Right ventricle myocardium superior (tissue), 1 donor: ENCODE data around the gene C5orf22. TPM values are rescaled to one million over a fixed set of nuclear protein-coding genes. Genes with fewer than 3 reads are reported as not detected.

Source experiments
- ATAC-seq: fragments of 200-7000 bp; cut with Tn5 transposase; one replicate; pipeline ENCODE4 v1.9.1; 2020; ENCODE audit warnings: mild to moderate bottlenecking; ENCODE audit not compliant: poor library complexity
- DNase-seq: peaks from one replicate; pipeline ENCODE4 v3.0.0-alpha.2; 2020
- intact Hi-C: fragments of 100-400 bp; cut with DNase I; formaldehyde crosslinking; loops from one replicate; pipeline ENCODE4 v1.11.2; 2022
- long read RNA-seq: library from polyadenylated mRNA; unstranded; transcript quantifications from one replicate; pipeline ENCODE4 v2.0.0, GENCODE V29; 2021
- total RNA-seq: library from RNA; stranded (reverse); fragmentation: NEBNext Ultra II Directional; extraction: Animal tissue kit (Norgen Biotek cat#: 25700); gene quantifications from one replicate; pipeline ENCODE4 v1.2.1, GENCODE V29; 2021
- donor health status: DM: no; HTN: yes; CAD: no; lungs with severe emphysema.

The C5orf22 gene
- 16.3 TPM for total RNA-seq
- long read RNA-seq, transcript C5orf22-201 (9 exons, 3,612 nt): major isoform, 46 of 60 reads
- long read RNA-seq, partial matches to known transcripts: 2 of 60 reads
- long read RNA-seq, other reads (novel, unspliced or antisense): 12 of 60 reads

DNA sequence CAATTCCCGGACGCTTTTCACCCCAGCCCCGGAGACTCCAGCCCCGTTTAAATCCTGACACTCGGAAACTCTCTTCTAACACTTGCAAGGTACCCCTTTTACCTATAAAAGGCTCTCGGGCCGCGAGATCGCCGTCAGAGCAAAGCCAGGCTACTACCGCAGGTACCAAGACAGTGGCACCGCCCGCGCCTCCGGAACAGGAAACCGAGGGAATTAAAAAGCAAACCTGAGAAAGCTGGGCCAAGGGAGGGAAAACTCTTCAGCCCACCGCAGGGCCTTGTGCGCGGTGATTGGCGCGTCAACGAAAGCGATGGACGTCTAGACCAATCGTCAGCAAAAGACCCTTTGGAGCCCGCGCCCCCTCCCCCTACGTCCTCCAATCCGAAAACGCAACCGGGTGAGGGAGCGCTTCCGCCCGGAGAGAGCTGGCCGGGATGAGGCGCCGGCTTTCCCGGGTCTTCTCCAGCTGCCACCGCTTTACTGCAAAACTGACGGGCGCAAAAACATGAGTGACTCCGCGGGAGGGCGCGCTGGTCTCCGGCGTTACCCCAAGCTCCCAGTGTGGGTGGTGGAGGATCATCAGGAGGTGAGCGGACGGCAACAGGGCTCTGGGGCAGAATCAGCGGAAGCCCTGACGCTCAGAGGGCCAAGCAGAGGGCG lies at the start of gene C5orf22, which contains the start of gene DROSHA:
Gene C5orf22 (plus strand): TSS at position 414 of the 660 bp plus-strand sequence. CDS start 92 bp downstream, at position 506.
Gene DROSHA (minus strand): TSS at position 206 of the 660 bp plus-strand sequence. CDS start 3,034 bp downstream, outside the sequence.
- ATAC-seq: peak; percentile 100
- intact Hi-C loops: no loop called here
- DNase-seq: peak; percentile 97

DNA sequence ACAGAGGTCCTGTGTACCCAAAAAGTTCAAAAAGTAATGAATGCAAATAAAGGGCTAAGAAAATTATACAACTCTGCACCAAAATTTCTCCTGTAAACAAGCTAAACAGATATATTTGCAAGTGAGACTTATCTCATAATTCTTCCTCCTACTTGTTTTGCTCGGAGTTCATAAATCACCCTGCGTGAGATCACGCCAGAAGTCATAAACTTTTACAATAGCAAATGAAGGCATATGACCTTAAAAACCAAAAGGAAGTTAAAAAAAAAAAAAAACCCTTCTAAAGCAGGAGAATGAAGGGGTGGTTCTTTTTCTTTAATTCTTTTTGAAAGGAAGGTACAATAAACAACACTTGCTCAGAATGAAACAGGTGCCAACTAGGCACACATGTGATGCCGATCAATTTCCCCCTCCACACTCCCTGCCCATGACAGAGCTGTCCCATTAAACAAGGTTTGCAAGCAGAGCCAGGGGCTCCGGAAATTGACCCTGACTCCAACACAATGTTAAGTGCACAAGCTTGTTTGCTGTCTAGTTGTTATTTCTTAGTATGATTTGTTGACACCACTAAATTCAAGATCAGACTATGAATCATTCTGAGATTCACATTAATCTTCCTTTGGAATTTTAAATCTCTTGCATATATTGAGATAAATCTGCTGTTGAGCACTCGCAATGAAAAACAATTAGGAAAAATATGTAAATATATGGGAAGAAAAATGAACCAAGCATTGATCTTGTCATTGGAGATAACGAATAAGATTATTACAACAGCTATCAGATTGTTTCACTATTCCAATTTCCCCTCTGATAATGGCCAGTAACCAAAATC lies 46.5 kb upstream of the C5orf22 start:
- intact Hi-C loops: no loop called here
- no peak for ATAC-seq
- no peak for DNase-seq

DNA sequence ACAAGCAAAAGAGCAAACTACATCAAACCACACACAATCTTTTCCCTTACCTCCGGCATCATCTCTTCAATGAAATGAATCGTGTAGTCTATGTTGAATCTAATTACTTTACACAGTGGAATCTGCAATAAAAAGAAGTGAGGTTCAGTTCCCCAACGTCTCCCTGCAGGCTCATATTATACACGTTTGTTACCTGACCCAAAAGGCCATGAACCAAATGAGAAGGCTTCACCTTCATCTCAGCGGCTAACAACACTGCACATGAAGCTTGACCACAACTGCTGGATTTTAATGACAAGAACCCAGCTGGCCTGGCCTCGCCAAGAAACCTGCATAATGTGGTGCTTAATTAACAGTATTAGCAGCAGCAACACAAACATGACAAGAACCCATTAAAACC lies 45.7 kb upstream of the C5orf22 start:
- intact Hi-C loops: no loop called here
- DNase-seq (no peak), ATAC-seq (no peak)

DNA sequence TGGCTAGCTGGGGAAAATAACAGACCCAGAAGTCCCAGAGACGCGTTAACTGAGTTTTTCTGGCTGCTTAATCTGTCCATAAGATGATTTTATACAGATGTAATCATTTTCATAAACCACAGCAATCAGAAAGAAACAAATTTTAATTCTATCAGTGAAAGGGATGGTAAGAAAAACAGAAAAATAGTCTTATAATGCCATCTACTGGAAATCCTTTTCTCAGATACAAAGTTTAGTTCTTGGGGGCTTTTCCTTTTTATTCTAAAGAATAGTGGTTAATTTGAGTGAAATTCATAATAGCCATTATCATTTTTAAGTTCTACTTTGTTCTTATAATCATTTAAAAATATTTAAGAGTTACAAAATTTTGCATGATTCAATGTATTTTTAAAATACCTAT lies 44.6 kb upstream of the C5orf22 start:
- DNase-seq (no peak), ATAC-seq (no peak)
- intact Hi-C loops: no loop called here

DNA sequence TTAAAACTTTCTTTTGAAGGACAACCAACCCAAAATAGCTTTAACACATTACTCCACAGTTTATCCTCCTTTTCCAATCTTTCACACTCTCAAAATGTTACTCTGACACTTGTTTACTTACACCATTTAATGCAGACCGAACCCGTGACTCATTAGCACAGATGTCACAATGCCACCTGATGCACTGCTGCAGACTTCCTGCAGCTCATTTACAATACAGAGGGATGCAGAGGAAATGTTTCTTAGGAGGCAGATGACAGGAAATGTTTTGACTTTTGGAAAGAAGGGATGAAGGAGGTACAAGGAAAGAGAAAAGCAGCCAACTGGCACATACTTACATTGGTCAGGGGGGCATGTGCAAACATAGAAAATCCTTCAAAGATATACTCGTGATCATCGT lies 39.2 kb upstream of the C5orf22 start:
- intact Hi-C loops: no loop called here
- ATAC-seq (no peak), DNase-seq (no peak)

DNA sequence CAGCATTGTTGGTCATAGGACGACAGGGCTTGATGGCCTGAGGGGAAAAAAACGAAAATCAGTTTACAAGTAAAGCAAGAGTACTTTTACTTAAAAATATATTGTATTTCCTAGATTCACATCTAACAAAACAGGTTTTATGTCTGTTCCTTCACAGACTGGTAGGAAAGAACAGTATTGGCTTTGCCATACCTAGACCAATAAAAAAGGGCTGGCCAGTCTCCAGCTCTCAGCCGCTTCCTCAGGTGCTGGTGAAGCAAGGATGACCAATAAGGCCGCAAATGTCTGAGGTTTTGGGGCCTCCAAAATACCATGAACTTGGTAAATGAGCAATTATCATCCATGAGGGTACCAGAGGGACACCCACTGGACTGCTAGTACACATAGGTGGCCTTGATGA lies 36.8 kb upstream of the C5orf22 start:
- DNase-seq (no peak), ATAC-seq (no peak)
- intact Hi-C loops: no loop called here

DNA sequence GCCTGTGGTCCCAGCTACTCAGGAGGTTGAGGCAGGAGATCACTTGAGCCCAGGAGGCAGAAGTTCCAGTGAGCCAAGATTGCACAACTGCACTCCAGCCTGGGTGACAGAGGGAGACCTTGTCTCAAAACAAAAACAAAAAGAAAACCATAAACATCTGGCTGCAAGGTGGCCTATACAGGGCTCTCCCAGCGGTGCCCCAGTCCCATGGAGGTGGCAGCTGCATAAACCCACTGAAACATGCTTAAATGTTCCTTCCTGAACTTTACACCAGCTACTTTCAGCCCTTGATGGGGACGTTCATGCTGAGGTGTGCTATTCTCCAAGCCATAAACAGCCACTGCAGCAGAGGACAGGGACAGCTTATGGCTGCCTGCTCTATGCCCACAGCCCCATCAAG lies 35.8 kb upstream of the C5orf22 start:
- intact Hi-C loops: no loop called here
- no peak for DNase-seq
- no peak for ATAC-seq

DNA sequence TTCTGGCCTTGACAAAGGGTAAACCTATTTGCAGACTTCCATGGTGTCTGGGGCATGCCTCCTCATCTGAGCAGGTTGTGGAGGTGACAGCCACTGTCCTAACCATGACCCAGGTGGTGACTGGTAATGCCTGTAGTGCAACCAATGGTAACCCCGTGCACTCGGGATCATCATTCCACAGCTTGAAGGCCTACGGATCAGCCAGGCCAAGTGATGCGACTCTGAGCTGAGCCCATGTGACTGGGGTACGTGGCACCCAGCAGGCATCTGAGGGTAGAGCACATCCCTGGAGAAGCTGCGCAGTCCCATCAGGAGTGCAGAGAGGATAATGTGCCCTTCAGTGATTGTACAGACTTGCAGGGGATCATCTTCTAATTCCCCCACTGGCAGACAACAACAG lies 35.2 kb upstream of the C5orf22 start:
- no peak for DNase-seq
- no peak for ATAC-seq
- intact Hi-C loops: no loop called here

DNA sequence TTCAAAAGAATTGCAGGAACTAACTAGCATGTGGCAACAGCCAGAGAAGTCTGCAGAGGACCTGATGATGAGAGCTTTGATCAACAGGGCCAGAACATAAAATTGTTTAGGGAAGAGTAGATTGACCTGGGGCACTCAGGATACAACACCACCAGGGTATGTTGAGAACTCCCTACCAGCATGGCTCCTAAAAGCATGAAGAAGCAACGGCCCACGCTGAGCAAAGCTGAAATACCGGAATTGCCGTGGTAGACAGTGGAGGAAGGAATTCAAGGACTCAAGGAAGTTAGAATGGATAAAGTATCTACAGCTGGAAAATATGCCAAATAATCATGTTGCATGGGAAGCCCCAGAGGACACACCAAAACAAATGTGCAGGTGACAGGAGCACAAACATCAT lies 31.8 kb upstream of the C5orf22 start:
- intact Hi-C loops: no loop called here
- ATAC-seq: no peak
- no peak for DNase-seq

DNA sequence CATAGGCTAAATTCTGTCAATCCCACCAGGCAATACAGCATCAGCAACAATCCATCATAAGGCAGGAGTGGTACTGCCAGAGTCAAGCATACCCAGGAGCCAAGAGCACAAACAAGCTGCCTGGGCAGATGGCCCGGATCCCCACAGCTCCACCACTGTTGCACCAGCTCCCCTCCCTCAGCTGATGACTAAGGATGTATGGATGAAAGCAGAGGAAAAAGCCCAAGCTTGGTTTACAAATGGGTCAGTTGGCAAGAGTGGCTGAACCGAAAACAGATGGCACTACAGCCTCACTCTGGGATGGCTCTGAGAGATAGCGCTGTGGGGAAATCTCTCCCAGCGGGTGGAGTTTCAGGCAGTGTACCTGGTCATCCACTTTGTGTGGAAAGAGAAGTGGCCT lies 29.6 kb upstream of the C5orf22 start:
- DNase-seq: no peak
- no peak for ATAC-seq
- intact Hi-C loops: no loop called here

DNA sequence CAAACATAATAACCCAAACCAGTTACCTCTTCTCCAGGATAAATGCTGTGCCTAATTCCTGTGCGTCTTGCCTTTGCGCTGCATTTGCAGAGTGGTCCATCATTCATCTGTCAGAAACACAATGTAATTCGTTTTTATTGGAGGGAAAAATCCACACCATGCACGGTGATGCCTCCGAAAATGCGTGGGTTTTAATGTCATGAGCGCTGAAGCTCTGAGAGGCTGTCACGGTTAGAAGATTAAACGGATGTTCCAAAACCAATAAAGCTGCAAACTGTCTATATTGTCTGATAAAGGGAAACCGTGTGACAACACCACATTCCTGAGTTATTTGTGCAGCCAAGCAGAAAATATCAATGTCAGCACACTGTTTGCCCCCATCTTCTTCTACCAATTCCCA lies 27.6 kb upstream of the C5orf22 start:
- ATAC-seq: no peak
- intact Hi-C loops: no loop called here
- no peak for DNase-seq

DNA sequence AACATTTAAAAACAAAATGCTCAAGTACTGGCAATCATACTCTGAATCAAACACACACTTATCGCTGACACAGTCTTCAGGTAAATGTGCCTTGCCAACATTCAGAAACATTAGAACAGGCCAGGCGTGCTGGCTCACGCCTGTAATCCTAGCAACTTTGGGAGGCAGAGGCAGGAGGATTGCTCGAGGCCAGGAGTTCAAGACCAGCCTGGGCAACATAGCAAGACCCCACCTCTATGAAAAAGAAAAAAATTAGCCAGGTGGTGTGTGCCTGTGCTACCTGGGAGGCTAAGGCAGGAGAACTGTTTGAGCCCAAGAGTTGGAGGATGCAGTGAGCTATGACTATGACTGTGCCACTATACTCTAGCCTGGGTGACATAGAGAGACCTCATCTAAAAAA lies 20.8 kb upstream of the C5orf22 start:
- no peak for ATAC-seq
- no peak for DNase-seq
- intact Hi-C loops: no loop called here

DNA sequence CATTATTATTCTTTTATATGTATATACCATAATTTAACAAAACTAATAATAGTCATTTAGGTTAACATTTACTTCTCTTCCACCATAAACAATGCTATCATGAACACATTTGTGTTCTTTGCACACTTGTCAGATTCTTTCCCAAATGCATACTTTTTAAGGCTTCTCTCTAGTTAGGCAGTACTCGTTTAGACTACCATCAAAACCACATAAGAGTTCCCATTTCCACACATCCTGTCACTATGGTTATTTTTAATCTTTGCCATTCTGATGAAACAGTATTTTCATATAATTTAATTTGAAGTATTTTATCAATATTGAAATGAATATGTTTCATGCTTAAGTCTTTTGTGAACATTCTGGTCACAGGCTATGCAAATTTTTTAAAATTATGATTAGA lies 15.3 kb upstream of the C5orf22 start:
- ATAC-seq: no peak
- intact Hi-C loops: no loop called here
- DNase-seq: no peak

DNA sequence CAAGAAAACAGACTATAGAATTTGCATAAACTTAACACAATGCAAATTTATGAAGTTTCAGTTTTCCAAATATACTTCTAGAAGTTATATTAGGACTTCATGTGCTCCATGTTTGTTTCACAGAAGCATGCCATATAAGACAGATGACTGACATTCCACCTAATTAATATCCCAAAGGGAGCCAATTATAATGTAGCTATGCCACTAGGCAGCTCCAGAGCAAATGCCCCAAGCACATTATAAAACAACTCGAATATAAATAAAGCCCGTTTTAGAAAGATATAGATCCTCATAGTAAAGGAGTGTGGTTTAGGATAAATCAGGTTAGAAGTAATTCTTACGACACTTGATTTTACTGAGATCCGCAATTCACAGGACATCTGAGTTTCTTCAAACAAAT lies 9.1 kb upstream of the C5orf22 start:
- ATAC-seq (no peak), DNase-seq (no peak)
- intact Hi-C loops: no loop called here

DNA sequence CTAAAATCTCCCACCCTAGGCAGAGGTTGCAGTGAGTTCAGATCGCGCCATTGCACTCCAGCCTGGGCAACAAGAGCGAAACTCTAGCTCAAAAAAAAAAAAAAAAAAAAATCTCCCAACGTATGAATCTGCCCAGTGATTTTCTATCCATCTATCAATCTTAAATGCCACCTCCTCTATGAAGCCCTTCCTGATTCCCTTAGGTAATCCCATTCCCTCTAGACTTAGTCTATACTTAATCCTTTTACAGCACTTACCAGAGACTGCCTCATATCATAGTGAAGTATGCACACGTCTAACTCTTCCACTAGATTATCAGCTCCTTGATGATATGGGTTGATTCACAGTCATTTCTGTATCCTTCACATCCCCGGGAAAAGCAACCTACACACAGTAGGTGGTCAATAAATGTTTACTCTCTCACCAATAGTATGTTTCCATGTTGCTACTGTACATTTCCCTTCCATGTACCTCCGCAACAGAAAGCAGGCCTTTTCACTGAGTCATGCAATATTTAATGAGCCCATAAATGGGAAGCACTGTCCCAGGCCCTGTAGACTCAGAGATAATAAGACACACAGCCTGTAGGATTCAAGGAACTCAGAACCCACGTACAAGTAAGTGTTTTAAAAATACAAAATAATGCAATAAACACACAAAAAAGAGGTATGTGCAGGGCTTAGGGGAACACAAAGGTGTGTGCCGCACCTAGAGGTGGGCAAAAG lies 1.4 kb upstream of the C5orf22 start:
- DNase-seq (no peak), ATAC-seq (no peak)
- intact Hi-C loops: no loop called here

DNA sequence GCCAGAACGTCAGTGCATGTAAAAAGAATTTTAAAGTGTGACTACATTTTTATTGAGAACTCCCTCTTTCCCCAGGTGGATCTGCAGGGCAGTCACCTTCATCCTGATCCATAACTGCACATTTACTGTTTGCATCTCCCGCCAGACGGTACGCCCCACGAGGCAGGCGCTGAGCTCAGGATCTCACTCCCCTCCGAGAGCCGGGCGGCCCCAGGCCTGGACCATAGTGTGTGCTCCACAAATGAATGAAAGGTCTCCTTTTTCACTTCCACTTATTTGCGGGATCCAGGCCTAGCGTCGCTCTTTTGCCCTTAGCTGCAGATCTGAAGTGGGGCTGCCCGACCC lies 586 bp upstream of the C5orf22 start:
- peak; percentile 44 for DNase-seq
- ATAC-seq: peak; percentile 53
- intact Hi-C loops: no loop called here

DNA sequence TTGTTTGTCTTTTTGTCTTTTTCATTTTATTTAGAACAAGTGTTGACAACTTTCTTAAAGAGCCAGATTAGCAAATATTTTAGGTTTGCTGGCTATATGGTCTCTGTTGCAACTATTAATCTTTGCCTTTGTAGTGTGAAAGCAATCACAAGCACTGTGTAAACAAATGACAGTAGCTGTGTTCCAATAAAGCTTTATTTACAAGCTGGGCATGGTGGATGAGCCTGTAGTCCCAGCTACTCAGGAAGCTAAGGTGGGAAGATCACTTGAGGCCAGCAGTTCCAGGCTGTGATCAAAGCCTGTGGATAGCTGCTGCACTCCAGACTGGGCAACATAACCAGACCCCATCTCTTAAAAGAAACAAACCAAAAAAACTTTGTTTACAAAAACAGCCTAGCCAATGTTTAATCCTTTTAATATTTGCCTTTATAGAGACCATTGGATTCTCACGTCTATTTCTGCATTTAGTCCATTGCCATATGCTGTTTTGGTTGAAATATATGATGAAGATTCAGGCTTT lies 2.5 kb downstream of the C5orf22 start:
- intact Hi-C loops: no loop called here
- ATAC-seq (no peak), DNase-seq (no peak)

DNA sequence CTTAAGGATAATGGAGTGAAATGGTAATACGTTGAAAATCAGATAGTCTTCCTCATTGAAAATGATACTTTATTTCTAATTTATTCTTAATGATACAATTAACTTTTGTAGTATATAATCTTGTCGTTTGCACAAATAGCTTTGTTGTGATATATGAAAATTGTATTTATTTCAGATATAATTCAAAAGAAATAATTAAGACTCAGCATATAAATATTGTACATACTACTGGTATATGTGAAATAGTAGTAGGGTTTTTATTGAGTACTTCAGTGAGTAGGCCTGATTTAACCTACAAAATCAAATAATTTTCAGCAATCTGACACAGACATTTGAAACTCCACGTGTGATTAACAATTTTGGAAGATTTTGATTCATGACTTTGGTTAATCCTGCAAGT lies 4.8 kb downstream of the C5orf22 start:
- intact Hi-C loops: no loop called here
- no peak for DNase-seq
- no peak for ATAC-seq

DNA sequence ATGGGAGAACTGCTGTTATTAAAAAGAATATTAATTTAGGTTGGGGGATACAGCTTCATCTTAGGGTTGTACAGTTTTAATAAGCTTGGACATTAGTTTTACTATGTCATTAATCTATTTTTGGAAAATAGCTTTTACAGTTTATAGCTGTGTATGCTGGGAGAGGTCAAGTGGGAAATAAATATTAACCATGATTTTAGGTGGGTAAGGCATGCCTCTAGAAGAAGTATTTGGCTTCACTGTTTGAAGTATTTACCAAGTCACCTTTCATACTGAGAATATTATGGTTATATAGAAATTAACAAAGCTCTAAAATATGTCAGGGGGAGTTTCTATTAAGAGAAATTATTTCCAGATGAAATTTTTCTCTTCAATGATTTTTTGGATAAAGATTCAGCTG lies 5.2 kb downstream of the C5orf22 start:
- ATAC-seq: no peak
- intact Hi-C loops: no loop called here
- no peak for DNase-seq
